Omental fat pad (tissue), 4 donors: Measurements from ENCODE around the gene ACSL5. TPM values are rescaled to one million over a fixed set of nuclear protein-coding genes. Genes with fewer than 3 reads are reported as not detected.

ENCODE experiments used
- ATAC-seq: fragments of 150-250 bp; one replicate; pipeline ENCODE4 v1.9.1; 2016; ENCODE audit warnings: mild to moderate bottlenecking, moderate library complexity; ENCODE audit not compliant: low FRiP score
- DNase-seq: peaks from one replicate; pipeline ENCODE4 v3.0.0-alpha.2; 2019; ENCODE audit warnings: low spot score
- total RNA-seq, 4 donors: library from RNA; depleted of rRNA; stranded (reverse); fragments of >200 nt; gene quantifications; one replicate each; pipeline ENCODE4 v1.1.0, GENCODE V29; 2016
- TF ChIP-seq, protein P1 (sequence below), 3 donors: fragments of 450-650 bp; IDR thresholded peaks; one replicate each; pipeline ENCODE4 v1.5.1; 2016 to 2017; ENCODE audit warnings: antibody characterized with exemption in 3 of 3, mild to moderate bottlenecking in 3 of 3, moderate library complexity in 2 of 3

Gene ACSL5
- total RNA-seq, 4 donors from 2014 or later: 39.7 to 58.8 (median 48.4) TPM

DNA sequence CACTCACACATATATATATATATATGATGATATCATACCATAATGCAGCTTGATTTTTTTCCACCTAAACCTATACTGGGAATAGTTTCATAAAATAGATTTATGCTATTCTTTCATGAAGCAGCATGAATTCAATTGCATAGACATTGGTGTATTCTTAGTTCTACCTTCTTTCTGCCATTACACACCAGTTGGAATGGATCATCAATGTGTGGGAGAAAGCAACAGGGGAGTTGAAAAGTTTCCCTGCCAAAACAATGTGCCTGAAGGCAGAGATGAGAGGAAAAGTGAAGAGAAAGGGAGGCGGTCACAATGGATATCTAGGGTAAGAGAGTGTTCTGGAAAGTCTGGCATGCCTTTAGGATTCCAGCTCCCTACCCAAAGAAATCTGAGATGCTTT, 25.2 kb upstream of the ACSL5 start:
- TF ChIP-seq, protein P1, sequence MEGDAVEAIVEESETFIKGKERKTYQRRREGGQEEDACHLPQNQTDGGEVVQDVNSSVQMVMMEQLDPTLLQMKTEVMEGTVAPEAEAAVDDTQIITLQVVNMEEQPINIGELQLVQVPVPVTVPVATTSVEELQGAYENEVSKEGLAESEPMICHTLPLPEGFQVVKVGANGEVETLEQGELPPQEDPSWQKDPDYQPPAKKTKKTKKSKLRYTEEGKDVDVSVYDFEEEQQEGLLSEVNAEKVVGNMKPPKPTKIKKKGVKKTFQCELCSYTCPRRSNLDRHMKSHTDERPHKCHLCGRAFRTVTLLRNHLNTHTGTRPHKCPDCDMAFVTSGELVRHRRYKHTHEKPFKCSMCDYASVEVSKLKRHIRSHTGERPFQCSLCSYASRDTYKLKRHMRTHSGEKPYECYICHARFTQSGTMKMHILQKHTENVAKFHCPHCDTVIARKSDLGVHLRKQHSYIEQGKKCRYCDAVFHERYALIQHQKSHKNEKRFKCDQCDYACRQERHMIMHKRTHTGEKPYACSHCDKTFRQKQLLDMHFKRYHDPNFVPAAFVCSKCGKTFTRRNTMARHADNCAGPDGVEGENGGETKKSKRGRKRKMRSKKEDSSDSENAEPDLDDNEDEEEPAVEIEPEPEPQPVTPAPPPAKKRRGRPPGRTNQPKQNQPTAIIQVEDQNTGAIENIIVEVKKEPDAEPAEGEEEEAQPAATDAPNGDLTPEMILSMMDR (IDR thresholded peaks at IDR 0.05): no peak
- no peak for DNase-seq
- ATAC-seq: peak; percentile 60

DNA sequence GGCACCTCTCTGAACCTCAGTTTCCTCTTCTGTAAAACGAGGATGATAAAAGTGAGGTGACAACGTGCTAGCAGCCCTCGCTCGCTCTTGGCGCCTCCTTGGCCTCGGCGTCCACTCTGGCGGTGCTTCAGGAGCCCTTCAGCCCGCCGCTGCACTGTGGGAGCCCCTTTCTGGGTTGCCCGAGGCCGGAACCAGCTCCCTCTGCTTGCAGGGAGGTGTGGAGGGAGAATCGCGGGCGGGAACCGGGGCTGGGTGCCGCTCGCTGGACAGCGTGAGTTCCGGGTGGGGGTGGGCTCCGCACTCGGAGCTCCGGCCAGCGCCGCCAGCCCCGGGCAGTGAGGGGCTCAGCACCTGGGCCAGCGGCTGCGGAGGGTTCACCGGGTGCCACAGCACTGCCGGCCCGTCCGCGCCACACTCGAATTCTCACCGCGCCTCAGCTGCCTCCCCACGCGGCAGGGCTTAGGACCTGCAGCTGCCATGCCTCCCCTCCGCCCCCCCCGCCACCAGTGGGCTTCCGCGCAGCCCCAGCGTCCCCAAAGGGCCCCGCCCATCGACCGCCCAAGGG, 24.3 kb upstream of the ACSL5 start:
- no peak for ATAC-seq
- TF ChIP-seq, protein P1 (IDR thresholded peaks at IDR 0.05): no peak
- DNase-seq: no peak

DNA sequence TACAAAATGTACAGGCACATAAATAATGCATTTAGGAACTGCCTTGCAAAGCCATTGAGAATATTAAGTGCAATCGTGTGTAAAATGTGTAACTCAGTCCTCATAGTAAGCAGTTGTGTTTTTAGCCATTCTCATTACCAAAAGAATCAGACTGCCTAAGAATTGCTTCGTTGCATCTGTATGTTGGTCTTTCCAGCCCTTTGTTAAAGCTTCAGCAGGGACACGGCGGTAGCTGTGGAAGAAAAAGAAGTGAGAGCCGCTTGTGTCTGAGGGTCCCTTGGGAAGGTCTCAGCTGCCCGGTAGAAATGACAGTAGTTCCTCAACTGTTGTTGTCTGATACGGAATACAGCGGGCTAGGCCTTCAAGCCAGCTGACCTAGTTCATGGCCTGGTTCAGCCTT, 22.8 kb upstream of the ACSL5 start:
- TF ChIP-seq, protein P1 (IDR thresholded peaks at IDR 0.05): no peak
- DNase-seq: no peak
- no peak for ATAC-seq

DNA sequence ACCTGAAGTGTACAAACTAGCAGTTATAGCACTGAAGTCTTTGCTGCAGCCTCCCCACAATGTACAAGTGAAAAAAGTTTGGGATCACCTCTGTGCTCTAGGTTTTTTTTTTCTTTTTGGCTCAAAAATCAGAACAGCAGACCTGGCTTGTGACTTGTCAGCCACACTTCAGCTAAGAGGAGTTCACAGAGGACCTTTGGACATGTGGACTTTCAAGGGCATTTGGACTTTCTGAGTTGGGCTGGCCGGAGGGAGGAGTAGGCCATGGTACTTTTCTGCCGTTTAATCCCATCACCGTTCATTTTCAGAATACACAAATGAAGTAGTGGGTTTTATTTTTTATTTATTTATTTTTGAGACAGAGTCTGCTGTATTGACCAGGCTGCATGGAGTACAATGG, 21.9 kb upstream of the ACSL5 start:
- ATAC-seq (no peak), DNase-seq (no peak)
- TF ChIP-seq, protein P1 (IDR thresholded peaks at IDR 0.05): no peak

DNA sequence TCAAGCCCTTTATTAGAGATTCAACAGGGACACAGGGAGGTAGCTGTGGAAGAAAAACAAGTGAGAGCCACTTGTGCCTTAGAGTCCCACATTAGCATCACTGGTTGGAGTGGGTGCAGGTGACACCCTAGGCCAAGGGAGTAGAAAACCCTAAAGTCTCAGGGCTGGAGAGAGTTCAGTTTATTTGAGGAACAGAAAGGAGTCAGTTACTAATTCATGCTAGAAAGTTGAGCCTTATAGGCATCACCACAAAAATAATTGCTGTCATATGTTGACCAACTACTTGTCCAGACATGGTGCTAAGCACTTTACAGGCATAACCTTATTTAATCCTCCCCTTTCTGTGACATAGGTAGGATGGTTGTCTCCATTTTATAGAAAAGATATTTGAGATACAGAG, 20.9 kb upstream of the ACSL5 start:
- DNase-seq: no peak
- TF ChIP-seq, protein P1 (IDR thresholded peaks at IDR 0.05): no peak

DNA sequence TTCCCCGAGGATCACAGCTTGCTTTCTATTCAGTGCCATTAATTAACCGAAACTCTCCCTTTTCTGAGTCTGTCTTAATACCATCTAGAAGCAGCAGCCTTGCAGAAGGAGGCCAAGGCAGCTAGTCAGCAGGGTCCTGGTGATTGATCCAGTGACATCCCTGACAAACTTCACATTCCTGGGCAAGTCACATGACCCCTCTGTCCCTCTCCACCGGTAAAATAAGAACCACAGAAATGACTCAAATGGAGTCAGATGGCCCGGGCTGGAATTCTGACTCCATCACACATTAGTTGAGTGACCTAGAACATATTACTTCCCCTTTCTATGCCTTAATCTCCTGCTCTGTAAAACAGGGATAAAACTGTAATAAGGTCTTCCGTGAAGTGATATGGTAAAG, 17.2 kb upstream of the ACSL5 start:
- TF ChIP-seq, protein P1 (IDR thresholded peaks at IDR 0.05): no peak
- DNase-seq (no peak), ATAC-seq (no peak)

More for the DNA sequence above, 20.9 kb upstream of the ACSL5 start:
- ATAC-seq: no peak

DNA sequence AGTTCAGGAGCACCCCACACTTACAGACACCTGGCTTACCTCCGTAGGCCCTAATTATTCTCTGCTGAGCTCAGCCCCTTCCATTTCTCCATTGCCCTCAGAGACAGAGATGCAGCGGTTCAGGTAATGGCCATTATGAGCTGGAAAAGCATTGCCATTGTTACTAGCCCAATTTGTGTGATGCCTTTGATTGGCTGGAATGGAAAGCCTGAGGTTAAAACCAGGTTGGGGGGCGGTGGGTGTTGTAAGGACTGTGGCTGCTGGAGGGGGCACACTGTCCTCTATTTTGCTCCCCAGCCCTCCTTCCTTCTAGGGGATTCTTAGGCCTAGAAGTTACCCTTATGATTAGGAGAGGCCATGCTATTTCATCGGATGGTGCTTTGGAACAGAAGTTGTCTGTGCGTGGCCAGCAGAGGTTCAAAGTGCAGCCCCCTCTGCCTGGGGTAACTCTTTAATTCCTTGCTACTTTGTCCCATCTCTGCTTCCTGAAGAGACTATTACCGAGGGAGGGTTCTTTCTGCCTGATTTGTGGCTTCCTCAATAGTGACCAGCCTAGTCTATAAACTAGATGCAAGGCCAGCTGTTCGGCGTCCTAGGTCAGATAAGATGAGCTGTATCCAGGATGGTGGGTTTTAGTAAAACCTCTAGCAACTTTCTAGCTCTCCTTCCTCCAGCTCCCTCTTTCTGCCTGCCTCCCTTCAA, 14.2 kb upstream of the ACSL5 start:
- no peak for DNase-seq
- TF ChIP-seq, protein P1 (IDR thresholded peaks at IDR 0.05): no peak
- ATAC-seq: no peak
